A549 (cell line): ENCODE data around the gene MITF.

Experiments
- CTCF ChIP-seq: fragments of >200 bp; sonication (Bioruptor Twin); formaldehyde crosslinking; IDR thresholded peaks from 3 replicates; pipeline ENCODE4 v1.5.1; 2016
- POLR2A ChIP-seq: IDR thresholded peaks from 2 replicates; pipeline ENCODE4 v1.6.1; 2012; ENCODE audit warnings: mild to moderate bottlenecking, low read length
- SREBF2 ChIP-seq: fragments of 450-650 bp; IDR thresholded peaks from 2 replicates; pipeline ENCODE4 v1.6.1; 2014; ENCODE audit warnings: mild to moderate bottlenecking, moderate library complexity

GRCh38 chr3:69740103-69741021, 1.1 kb downstream of the MITF start:
- no peak for TF ChIP-seq CTCF
- no peak for TF ChIP-seq SREBF2
- TF ChIP-seq POLR2A, result no peak
